Common myeloid progenitor, CD34-positive (primary cell): ENCODE measurements around the gene CYFIP1.
A peak's percentile ranks its signal among the peaks of the same experiment; 100 is the strongest.

ENCODE experiments used
- CTCF ChIA-PET: fragments of 350-600 bp; sonication (Branson Sonifier 250); formaldehyde crosslinking; loops from one replicate; lab custom pipeline; 2021; ENCODE audit warnings: antibody characterized with exemption; lab: Charles Lee
- POLR2A ChIA-PET: fragments of 350-600 bp; sonication (Branson Sonifier 250); formaldehyde crosslinking; loops from one replicate; lab custom pipeline; 2021; ENCODE audit warnings: antibody characterized with exemption; lab: Charles Lee
- DNase-seq, 3 donors: peaks; one replicate each; pipeline versions ENCODE4 v3.0.0 to v3.0.0-alpha.2; 2013
- H3K27ac ChIP-seq, 2 experiments: 1 replicate in 1 of 2; 2 replicates in 1 of 2; pipeline ENCODE4 v1.7.0; 2013; ENCODE audit warnings: inconsistent platforms in 2 of 2, low read length in 2 of 2, mild to moderate bottlenecking in 2 of 2, low read depth in 1 of 2, moderate library complexity in 1 of 2; ENCODE audit not compliant: severe bottlenecking in 2 of 2, insufficient read depth in 1 of 2, poor library complexity in 1 of 2
- H3K27me3 ChIP-seq, 5 experiments: replicated peaks in 2 of 5; 1 replicate in 3 of 5; 2 replicates in 2 of 5; pipeline versions ENCODE4 v1.6.1 to v1.7.0; 2013; ENCODE audit warnings: low read length in 4 of 5, mild to moderate bottlenecking in 2 of 5, moderate library complexity in 2 of 5, inconsistent platforms in 1 of 5; ENCODE audit not compliant: insufficient read depth in 5 of 5, control insufficient read depth in 4 of 5
- H3K36me3 ChIP-seq, 4 experiments: 1 replicate in 2 of 4; 2 replicates in 2 of 4; pipeline versions ENCODE4 v1.6.1 to v1.7.0; 2013; ENCODE audit warnings: low read length in 3 of 4, control low read depth in 1 of 4, mild to moderate bottlenecking in 1 of 4; ENCODE audit not compliant: control insufficient read depth in 4 of 4, insufficient read depth in 4 of 4
- H3K4me1 ChIP-seq, 4 experiments: 1 replicate in 3 of 4; 2 replicates in 1 of 4; pipeline versions ENCODE4 v1.6.1 to v1.7.1; 2013; ENCODE audit warnings: low read length in 3 of 4, mild to moderate bottlenecking in 3 of 4, control low read depth in 1 of 4, inconsistent platforms in 1 of 4, moderate library complexity in 1 of 4; ENCODE audit not compliant: control insufficient read depth in 4 of 4, insufficient read depth in 4 of 4; ENCODE audit errors: control extremely low read depth in 1 of 4
- H3K4me3 ChIP-seq, 7 experiments: 1 replicate in 4 of 7; 2 replicates in 3 of 7; pipeline versions ENCODE4 v1.5.1 to v1.7.0; 2013; ENCODE audit warnings: mild to moderate bottlenecking in 7 of 7, low read length in 6 of 7, moderate library complexity in 6 of 7, inconsistent platforms in 2 of 7, low read depth in 2 of 7, control low read depth in 1 of 7; ENCODE audit not compliant: insufficient read depth in 4 of 7, control insufficient read depth in 1 of 7; ENCODE audit errors: extremely low read depth in 1 of 7
- H3K9me3 ChIP-seq, 5 experiments: 1 replicate in 4 of 5; 2 replicates in 1 of 5; pipeline versions ENCODE4 v1.6.1 to v1.7.1; 2013; ENCODE audit warnings: low read length in 4 of 5, mild to moderate bottlenecking in 2 of 5, inconsistent platforms in 1 of 5, low read depth in 1 of 5, moderate library complexity in 1 of 5; ENCODE audit not compliant: control insufficient read depth in 4 of 5, insufficient read depth in 2 of 5; ENCODE audit errors: control extremely low read depth in 1 of 5
- WGBS: methylation state at CpG from one replicate; pipeline ENCODE4 v1.1.5; 2013; ENCODE audit not compliant: insufficient coverage; 5-methylcytosine and 5-hydroxymethylcytosine counted together

The CYFIP1 gene

DNA sequence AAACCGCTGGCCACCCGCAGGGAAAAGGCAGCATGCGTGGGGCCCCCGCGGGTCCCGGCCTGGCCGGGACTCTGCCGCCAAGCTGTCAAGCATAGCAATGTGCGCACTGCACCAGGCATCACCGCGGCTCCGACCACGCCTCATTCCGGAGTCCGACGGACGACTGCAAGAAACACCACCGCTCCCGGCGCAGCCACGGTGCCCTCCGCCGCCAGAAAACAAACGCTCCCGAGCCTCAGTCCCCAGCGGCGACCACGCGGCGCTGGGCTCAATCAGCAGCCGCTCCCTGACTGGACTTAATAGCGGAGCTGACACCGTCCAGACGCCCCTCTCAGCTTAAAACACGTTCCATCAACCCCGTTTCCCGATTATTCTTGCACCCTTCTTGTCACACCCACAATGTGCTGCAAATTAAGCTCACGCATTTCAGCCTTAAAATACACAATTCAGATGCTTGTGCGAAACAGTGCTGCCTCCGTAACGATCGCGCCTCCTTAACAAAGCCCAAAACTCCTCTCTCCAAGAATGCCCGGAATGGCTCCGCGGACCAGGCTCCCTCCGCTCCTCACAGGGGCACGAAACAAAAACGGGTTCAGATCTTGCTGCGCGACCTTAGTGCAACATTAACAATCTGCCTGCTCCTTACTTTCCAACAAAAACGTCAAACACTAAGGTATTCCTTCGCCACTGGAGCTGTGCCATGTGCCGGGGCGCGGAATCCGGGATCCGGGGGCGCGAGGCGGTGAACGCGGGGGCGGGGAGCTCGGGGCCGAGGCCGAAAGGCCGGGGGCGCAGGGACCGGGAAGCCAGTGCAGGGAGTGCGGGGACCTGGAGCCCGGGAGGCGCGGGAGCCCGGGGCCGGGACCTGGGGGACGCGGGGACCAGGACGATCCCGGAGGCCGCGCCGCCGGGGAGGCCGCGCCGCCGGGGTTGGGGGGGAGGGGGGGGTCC is 655 bp downstream of the CYFIP1 start:
- POLR2A ChIA-PET = no interaction called here
- peak in 2 of 3 donors; percentile 49 to 63 for DNase-seq
- WGBS = under 1% methylated on average over 62 of the region's 88 CpGs
- CTCF ChIA-PET = no interaction called here
- Histone ChIP-seq H3K27me3 (no peaks in the 10 kb centered on the region), H3K27ac (peak overlapping the region in 1 of 2 experiments; percentile 43), H3K36me3 (no peaks in the 10 kb centered on the region), H3K4me3 (peak overlapping the region; percentile 38 to 91 (median 81)), H3K4me1 (peaks cover 0 to 24% (median 17%) of the 10 kb centered on the region in 4 experiments), H3K9me3 (no peaks in the 10 kb centered on the region)

DNA sequence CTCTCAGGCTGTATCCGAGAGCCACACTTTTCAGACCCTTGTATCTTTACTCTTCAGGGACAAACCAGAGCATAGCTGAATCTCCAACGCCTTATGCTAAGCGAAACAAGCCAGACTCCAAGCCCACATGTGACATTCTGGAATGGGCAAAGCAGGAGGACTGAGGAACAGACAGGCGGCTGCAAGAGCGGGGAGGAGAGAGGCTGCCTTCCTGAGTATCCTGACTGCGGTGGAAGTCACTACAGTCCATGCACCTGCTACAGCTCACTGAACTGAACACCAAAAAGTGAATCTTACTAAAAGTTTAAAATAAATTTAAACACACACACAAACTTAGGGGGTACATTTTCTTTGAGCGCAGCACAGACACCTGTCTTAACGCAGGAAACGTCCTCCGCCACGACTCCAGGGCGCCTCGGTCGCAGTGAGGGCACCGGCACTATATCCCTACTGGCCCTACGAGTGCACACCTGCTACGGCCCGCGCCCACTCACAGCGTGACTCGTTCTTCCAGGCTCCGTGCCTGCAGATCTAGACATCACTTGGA is 1.4 kb downstream of the CYFIP1 start:
- 19% methylated on average over 20 of the region's 22 CpGs for WGBS
- ChIA-PET CTCF (no interaction called here), POLR2A (no interaction called here)
- Histone ChIP-seq H3K9me3 (no peaks in the 10 kb centered on the region), H3K4me3 (peak overlapping the region; percentile 38 to 91 (median 81)), H3K27me3 (no peaks in the 10 kb centered on the region), H3K36me3 (no peaks in the 10 kb centered on the region), H3K27ac (no peak overlapping the region), H3K4me1 (peaks cover 4 to 31% (median 25%) of the 10 kb centered on the region in 4 experiments)
- peak in 1 of 3 donors; percentile 35 for DNase-seq

DNA sequence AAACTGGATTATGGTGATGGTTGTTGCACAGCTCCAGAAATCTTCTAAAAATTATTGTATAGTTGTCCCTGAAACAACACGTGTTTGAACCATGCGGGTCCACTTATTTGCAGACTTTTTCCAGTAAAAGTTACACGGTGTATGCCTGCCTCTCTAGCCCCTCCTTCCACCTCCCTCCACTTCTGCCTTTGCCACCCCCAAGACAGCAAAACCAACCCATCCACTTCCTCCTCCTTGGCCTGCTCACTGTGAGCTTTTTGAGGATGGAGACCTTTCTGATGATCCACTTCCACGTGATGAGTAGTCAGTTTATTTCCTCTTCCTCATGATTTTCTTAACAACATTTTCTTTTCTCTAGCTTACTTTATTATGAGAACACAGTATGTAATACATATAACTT is 5.4 kb downstream of the CYFIP1 start:
- ChIA-PET POLR2A (no interaction called here), CTCF (no interaction called here)
- Histone ChIP-seq H3K27ac (no peak overlapping the region), H3K36me3 (no peaks in the 10 kb centered on the region), H3K4me1 (peaks cover 5 to 37% (median 29%) of the 10 kb centered on the region in 4 experiments), H3K4me3 (no peak overlapping the region), H3K9me3 (peaks cover 0 to 3% (median 0%) of the 10 kb centered on the region in 5 experiments), H3K27me3 (no peaks in the 10 kb centered on the region)
- peak in 2 of 3 donors; percentile 66 to 69 for DNase-seq
- 45% methylated on average over 3 of the region's 4 CpGs for WGBS

DNA sequence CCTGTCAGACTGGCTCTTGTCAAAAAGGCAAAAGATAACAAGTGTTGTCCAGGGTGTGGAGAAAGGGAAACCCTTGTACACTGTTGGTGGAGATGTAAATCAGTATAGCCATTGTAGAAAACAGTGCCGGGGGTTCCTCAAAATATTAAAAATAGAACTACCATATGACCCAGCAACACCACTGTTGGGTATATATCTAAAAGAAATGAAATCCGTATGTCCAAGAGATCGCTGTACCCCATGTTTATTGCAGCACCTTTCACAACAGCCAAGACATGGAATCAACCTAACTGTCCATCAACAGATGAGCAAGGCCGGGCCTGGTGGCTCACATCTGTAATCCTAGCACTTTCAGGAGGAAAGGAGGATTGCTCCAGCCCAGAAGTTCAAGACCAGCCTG is 6.2 kb downstream of the CYFIP1 start:
- Histone ChIP-seq H3K4me1 (peaks cover 5 to 31% (median 24%) of the 10 kb centered on the region in 4 experiments), H3K36me3 (peaks cover 0 to 1% (median 0%) of the 10 kb centered on the region in 4 experiments), H3K27me3 (no peaks in the 10 kb centered on the region), H3K27ac (no peak overlapping the region), H3K4me3 (peak overlapping the region in 1 of 7 experiments; percentile 11), H3K9me3 (peaks cover 0 to 8% (median 0%) of the 10 kb centered on the region in 5 experiments)
- ChIA-PET POLR2A (no interaction called here), CTCF (no interaction called here)
- no CpG with 5 or more reads among the region's 4 CpGs for WGBS
- DNase-seq = no peak

DNA sequence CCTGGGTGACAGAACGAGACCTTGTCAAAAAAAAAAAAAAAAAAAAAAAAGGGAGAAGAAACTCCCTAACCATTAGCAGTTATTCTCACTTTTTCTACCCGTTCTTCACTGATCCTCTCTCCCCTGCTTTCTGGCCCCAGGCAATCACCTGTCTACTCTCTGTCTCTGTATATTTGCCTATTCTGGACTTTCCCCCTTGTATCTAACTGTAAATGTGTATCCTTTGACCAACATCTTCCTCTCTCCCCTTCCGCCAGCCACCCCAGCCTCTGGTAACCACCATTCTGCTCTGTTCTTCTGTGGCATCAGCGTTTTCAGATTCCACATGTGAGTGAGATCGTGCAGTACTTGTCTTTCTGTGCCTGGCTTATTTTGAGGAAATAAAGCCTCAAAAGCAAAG is 6.9 kb downstream of the CYFIP1 start:
- peak in 2 of 3 donors; percentile 85 to 89 for DNase-seq
- H3K27me3 ChIP-seq = no peaks in the 10 kb centered on the region
- peaks cover 5 to 25% (median 18%) of the 10 kb centered on the region in 4 experiments for H3K4me1 ChIP-seq
- ChIA-PET CTCF (no interaction called here), POLR2A (no interaction called here)
- peaks cover 0 to 6% (median 2%) of the 10 kb centered on the region in 4 experiments for H3K36me3 ChIP-seq
- peaks cover 0 to 8% (median 0%) of the 10 kb centered on the region in 5 experiments for H3K9me3 ChIP-seq
- H3K27ac ChIP-seq = peak overlapping the region in 1 of 2 experiments; percentile 29
- peak overlapping the region in 2 of 7 experiments; percentile 11 to 38 for H3K4me3 ChIP-seq
- WGBS = 7% methylated on average over 3 of the region's 5 CpGs

DNA sequence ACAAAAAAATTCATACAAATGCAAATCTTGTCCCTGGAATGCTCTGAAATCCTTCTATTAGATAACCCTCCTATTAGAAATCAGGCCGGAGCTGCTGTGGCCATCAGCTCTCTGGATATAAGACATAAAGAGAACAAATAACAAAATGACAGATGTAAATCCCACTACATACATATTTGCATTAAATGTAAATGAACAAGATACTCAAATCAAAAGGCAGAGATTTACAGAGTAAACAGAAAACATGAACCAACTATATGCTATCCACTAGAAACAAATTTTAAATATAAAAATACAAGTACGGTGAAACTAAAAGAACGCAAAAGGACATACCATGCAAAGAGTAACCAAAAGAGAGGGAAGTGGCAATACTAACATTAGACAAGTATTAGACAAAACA is 10.7 kb downstream of the CYFIP1 start:
- POLR2A ChIA-PET = no interaction called here
- peaks cover 5 to 21% (median 14%) of the 10 kb centered on the region in 4 experiments for H3K4me1 ChIP-seq
- H3K27ac ChIP-seq = no peak overlapping the region
- no peaks in the 10 kb centered on the region for H3K27me3 ChIP-seq
- H3K4me3 ChIP-seq = no peak overlapping the region
- WGBS = 80% methylated on average over 1 of the region's 3 CpGs
- CTCF ChIA-PET = no interaction called here
- peaks cover 0 to 8% (median 0%) of the 10 kb centered on the region in 5 experiments for H3K9me3 ChIP-seq
- H3K36me3 ChIP-seq = peaks cover 0 to 6% (median 5%) of the 10 kb centered on the region in 4 experiments
- no peak for DNase-seq
